OCI-LY3 (cell line): ENCODE data around the gene UNC80.

Source experiments
- EZH2phosphoT487 ChIP-seq: fragments of 200-600 bp; shearing (Covaris generic); IDR thresholded peaks from 2 replicates; pipeline ENCODE4 v1.6.1; 2018; ENCODE audit warnings: antibody characterized with exemption, mixed run types, low read depth
- TF ChIP-seq, protein P1 (sequence below): fragments of 200-600, 300-600 bp; sonication (generic); IDR thresholded peaks from 2 replicates; pipeline ENCODE4 v1.5.1; 2014; ENCODE audit warnings: antibody characterized with exemption, low read length, low read depth

DNA sequence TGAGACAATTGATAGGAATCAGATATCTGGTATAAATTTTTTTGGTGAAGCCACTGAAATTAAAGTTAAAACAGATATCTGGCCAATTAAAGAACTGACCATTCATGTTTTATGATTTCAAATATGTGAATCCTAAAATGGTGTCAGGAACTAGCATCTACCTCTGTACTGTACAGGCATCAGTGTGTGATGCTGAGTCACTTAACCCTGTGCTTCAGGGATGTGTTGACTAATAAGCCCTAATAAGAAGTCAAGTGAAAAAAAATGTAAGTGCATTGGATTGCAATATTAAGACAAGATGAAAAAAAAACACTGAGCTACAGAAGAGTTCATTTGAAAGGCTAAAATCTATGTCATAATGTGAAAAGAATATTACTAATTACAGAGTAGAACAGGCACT is 9.1 kb upstream of the UNC80 start:
- TF ChIP-seq, protein P1, sequence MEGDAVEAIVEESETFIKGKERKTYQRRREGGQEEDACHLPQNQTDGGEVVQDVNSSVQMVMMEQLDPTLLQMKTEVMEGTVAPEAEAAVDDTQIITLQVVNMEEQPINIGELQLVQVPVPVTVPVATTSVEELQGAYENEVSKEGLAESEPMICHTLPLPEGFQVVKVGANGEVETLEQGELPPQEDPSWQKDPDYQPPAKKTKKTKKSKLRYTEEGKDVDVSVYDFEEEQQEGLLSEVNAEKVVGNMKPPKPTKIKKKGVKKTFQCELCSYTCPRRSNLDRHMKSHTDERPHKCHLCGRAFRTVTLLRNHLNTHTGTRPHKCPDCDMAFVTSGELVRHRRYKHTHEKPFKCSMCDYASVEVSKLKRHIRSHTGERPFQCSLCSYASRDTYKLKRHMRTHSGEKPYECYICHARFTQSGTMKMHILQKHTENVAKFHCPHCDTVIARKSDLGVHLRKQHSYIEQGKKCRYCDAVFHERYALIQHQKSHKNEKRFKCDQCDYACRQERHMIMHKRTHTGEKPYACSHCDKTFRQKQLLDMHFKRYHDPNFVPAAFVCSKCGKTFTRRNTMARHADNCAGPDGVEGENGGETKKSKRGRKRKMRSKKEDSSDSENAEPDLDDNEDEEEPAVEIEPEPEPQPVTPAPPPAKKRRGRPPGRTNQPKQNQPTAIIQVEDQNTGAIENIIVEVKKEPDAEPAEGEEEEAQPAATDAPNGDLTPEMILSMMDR: no peak
- no peak for TF ChIP-seq EZH2phosphoT487
